Heart left ventricle (tissue), 16 donors: ENCODE data around the gene PIM2. TPM values are rescaled to one million over a fixed set of nuclear protein-coding genes. Genes with fewer than 3 reads are reported as not detected.

Experiments used
- ATAC-seq, 4 donors: fragments of 200-7000 bp; cut with Tn5 transposase; one replicate each; pipeline ENCODE4 v1.9.1; 2020 to 2022; ENCODE audit warnings: moderate library complexity in 4 of 4, mild to moderate bottlenecking in 3 of 4, moderate number of reproducible peaks in 1 of 4
- DNase-seq, 5 donors: peaks; one replicate each; pipeline ENCODE4 v3.0.0-alpha.2; 2020
- H3K27ac ChIP-seq, 12 donors: fragments of 200-600 bp; sonication (generic) in 4 of 12; one replicate each; pipeline versions ENCODE4 v1.5.0 to v1.8.0; 2016 to 2022; ENCODE audit warnings: mild to moderate bottlenecking in 2 of 12
- H3K27me3 ChIP-seq, 9 donors: fragments of 200-600 bp; sonication (generic) in 2 of 9; one replicate each; pipeline versions ENCODE4 v1.5.1 to v1.8.0; 2016 to 2022; ENCODE audit warnings: mild to moderate bottlenecking in 3 of 9
- H3K36me3 ChIP-seq, 9 donors: fragments of 200-600 bp; sonication (generic) in 2 of 9; one replicate each; pipeline versions ENCODE4 v1.5.0 to v1.8.0; 2018 to 2022; ENCODE audit warnings: mild to moderate bottlenecking in 2 of 9
- H3K4me1 ChIP-seq, 12 donors: fragments of 200-600 bp; sonication (generic) in 4 of 12; one replicate each; pipeline versions ENCODE4 v1.5.0 to v1.8.0; 2016 to 2022; ENCODE audit warnings: mild to moderate bottlenecking in 3 of 12
- H3K4me3 ChIP-seq, 12 donors: fragments of 200-600 bp; sonication (generic) in 4 of 12; one replicate each; pipeline versions ENCODE4 v1.5.0 to v1.8.0; 2017 to 2022; ENCODE audit warnings: mild to moderate bottlenecking in 9 of 12, moderate library complexity in 4 of 12
- H3K9me3 ChIP-seq, 12 donors: fragments of 200-600 bp; sonication (generic) in 4 of 12; one replicate each; pipeline versions ENCODE4 v1.5.0 to v1.8.0; 2016 to 2022; ENCODE audit warnings: mild to moderate bottlenecking in 1 of 12
- POLR2A ChIP-seq, 2 donors: fragments of 450-650 bp; IDR thresholded peaks; one replicate each; pipeline ENCODE4 v1.6.1; 2017; ENCODE audit warnings: antibody characterized with exemption in 2 of 2, mild to moderate bottlenecking in 2 of 2, moderate library complexity in 2 of 2
- WGBS, 4 donors: extraction: QIAGEN DNeasy Blood & Tissue Kit in 2 of 4; methylation state at CpG; one replicate each; pipeline versions ENCODE4 v1.1.5 to v1.1.7; 2013 to 2018; 5-methylcytosine and 5-hydroxymethylcytosine counted together
- intact Hi-C, 10 donors: fragments of 100-400 bp; cut with DNase I; formaldehyde crosslinking; loops; one replicate each; pipeline versions ENCODE4 v1.11.1 to v1.14.2; 2022
- polyA plus RNA-seq, 2 donors: library from polyadenylated mRNA; stranded (reverse); fragments of 200-250 nt; gene quantifications; one replicate each; pipeline ENCODE4 v1.2.3, GENCODE V29; 2013
- total RNA-seq, 9 donors: library from RNA; depleted of rRNA in 2 of 9; stranded (reverse); fragments of >200 nt in 2 of 9; fragmentation: NEBNext Ultra II Directional in 3 of 9; extraction: Animal tissue kit (Norgen Biotek cat#: 25700) in 3 of 9; gene quantifications; one replicate each; pipeline versions ENCODE4 v1.1.0 to v1.2.4, GENCODE V29; 2016 to 2023
- TF ChIP-seq, protein P1 (sequence below), 12 donors: fragments of 200-600 bp; sonication (generic) in 4 of 12; IDR thresholded peaks; one replicate each; pipeline versions ENCODE4 v1.5.0 to v1.8.0; 2018 to 2022; ENCODE audit warnings: antibody characterized with exemption in 12 of 12, mild to moderate bottlenecking in 5 of 12
- donor health status: ischemic (EF 13 %, LVEDD 7.1; RV severe dilation, severe dysfunction).
- donor health status: healthy with polysubstance abuse.
- donor health status: DM: no; HTN: yes; CAD: no.
- donor health status: DM: no; HTN: no; CAD: no.
- donor health status: ischemic (EF 25% LVEDD 6.9; RV normal size, moderate dysfunction).
- donor health status: ischemic (EF 25% LVEDD 5.7; RV mildly dilated, moderate dysfunction).
- donor health status: healthy.
- donor health status: DM: yes; HTN: yes; CAD: no.
- donor health status: ischemic (EF 35%, LVEDD 5.7; RV mildly dilated, moderate dysfunction).
- donor health status: nonischemic (EF 11% LVEDD 7.7; RV severe dilation, severe dysfunction).
- donor health status: DM: yes; HTN: yes; CAD: no.
- donor health status: PGD.
- donor health status: ischemic (EF 29% LVEDD 5.4; RV normal size, mild dysfunction).
- donor health status: nonischemic (EF 23%, LVEDD 6.1; RV moderate dilation, normal function).

Gene PIM2
- total and polyA plus RNA-seq, 11 donors, result 2.0 to 13.3 (median 3.5) TPM

DNA sequence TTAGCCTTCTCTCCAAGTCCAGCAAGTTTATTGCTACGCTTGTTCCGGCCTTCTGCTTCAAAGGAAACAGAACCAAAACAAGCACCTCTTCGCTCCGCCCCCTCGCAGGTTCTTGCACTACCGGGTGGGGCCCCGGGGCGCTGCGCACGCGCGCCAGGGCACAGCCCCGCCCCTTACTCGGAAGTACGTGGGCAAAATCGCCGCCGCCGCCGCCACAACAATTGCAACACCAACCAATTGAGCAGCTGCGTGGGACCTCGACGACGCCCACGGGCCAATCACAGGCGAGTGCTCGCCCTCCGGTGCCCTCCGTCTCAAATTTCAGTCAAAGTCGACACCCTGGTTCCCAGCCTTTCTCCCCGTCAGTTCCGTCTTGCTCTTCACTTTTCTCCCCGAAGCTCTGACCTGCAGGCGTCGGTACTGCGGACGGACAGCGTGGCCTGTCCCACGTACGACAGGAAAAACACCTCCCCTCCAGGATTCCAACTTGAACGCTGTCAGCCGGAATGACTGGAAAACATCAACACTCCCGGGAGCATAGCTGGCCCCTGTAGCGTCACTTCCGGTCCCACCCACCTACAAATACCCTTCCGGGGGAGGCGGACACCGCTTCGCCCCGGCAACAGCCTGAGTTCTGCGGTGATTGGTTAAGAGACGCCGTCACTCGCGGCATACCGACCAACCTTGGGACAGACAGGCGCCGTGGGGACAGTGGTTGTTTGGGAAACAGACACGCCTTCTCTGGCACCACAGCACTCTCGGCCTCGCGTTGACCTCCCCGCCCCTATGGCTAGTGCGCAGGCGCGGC lies 39.2 kb upstream of the PIM2 start:
- peak overlapping the region; percentile 87 to 99 (median 94) for H3K27ac ChIP-seq
- WGBS, 4 donors, result 0 to 51% (median 18%) methylated on average over 57 to 66 of the region's 66 CpGs
- intact Hi-C loops, result loop anchor here in 5 of 10 donors (5.0 to 10.0 kb wide), 4 partner anchors 44 to 147 kb away; partner anchors contain the start of genes TFE3 (in 4 of the 5) and GRIPAP1 (in 1 of the 5)
- H3K27me3 ChIP-seq, result no peaks in the 10 kb centered on the region
- H3K4me1 ChIP-seq, result peaks cover 0 to 42% (median 21%) of the 10 kb centered on the region in 12 donors
- TF ChIP-seq, protein P1, sequence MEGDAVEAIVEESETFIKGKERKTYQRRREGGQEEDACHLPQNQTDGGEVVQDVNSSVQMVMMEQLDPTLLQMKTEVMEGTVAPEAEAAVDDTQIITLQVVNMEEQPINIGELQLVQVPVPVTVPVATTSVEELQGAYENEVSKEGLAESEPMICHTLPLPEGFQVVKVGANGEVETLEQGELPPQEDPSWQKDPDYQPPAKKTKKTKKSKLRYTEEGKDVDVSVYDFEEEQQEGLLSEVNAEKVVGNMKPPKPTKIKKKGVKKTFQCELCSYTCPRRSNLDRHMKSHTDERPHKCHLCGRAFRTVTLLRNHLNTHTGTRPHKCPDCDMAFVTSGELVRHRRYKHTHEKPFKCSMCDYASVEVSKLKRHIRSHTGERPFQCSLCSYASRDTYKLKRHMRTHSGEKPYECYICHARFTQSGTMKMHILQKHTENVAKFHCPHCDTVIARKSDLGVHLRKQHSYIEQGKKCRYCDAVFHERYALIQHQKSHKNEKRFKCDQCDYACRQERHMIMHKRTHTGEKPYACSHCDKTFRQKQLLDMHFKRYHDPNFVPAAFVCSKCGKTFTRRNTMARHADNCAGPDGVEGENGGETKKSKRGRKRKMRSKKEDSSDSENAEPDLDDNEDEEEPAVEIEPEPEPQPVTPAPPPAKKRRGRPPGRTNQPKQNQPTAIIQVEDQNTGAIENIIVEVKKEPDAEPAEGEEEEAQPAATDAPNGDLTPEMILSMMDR (IDR thresholded peaks at IDR 0.05), result no peak
- TF ChIP-seq POLR2A (IDR thresholded peaks at IDR 0.05), result no peak
- ATAC-seq (peak; percentile 93 to 97 (median 96)), DNase-seq (peak; percentile 96 to 98 (median 97))
- peaks cover 0 to 13% (median 0%) of the 10 kb centered on the region in 9 donors for H3K36me3 ChIP-seq
- peaks cover 0 to 5% (median 0%) of the 10 kb centered on the region in 12 donors for H3K9me3 ChIP-seq
- H3K4me3 ChIP-seq, result peak overlapping the region; percentile 49 to 87 (median 71)

DNA sequence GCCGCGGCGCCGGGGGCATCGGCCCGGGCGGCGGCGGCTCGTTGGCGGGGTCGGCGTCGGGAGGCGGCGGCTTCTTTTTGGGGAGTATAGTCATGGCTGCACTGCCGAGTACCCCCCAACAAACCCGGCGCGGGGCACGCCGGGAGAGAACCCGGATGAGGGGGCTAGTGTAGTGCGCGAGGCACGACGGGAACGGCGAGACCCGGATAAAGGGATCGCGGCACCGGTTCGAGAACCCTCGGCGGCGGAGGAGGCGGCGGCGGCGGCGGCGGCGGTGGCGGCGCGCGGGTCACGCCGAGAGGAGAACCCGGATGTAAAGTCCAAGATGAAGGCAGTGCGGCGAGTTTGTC lies 38.6 kb upstream of the PIM2 start, which contains the start of gene OTUD5:
OTUD5 (minus strand) TSS at position 131 of the 350 bp plus-strand sequence; CDS start at position 94, 37 bp downstream.
- no peaks in the 10 kb centered on the region for H3K27me3 ChIP-seq
- peak in 2 of 4 donors; percentile 43 to 54 for ATAC-seq
- 0 to 65% (median 28%) methylated on average over 37 to 53 of the region's 53 CpGs for WGBS, 4 donors
- H3K4me1 ChIP-seq, result peaks cover 0 to 46% (median 23%) of the 10 kb centered on the region in 12 donors
- peak within 1 kb of the TSS; percentile 49 to 87 (median 71) for H3K4me3 ChIP-seq
- peak; percentile 62 to 80 (median 68) for DNase-seq
- TF ChIP-seq POLR2A (IDR thresholded peaks at IDR 0.05), result no peak
- TF ChIP-seq, protein P1 (IDR thresholded peaks at IDR 0.05), result no peak
- intact Hi-C loops, result loop anchor here in 5 of 10 donors (5.0 to 10.0 kb wide), 4 partner anchors 45 to 147 kb away; partner anchors contain the start of genes TFE3 (in 4 of the 5) and GRIPAP1 (in 1 of the 5)
- peak within 1 kb of the TSS; percentile 87 to 99 (median 94) for H3K27ac ChIP-seq
- peaks cover 0 to 13% (median 0%) of the 10 kb centered on the region in 9 donors for H3K36me3 ChIP-seq
- peaks cover 0 to 5% (median 0%) of the 10 kb centered on the region in 12 donors for H3K9me3 ChIP-seq

DNA sequence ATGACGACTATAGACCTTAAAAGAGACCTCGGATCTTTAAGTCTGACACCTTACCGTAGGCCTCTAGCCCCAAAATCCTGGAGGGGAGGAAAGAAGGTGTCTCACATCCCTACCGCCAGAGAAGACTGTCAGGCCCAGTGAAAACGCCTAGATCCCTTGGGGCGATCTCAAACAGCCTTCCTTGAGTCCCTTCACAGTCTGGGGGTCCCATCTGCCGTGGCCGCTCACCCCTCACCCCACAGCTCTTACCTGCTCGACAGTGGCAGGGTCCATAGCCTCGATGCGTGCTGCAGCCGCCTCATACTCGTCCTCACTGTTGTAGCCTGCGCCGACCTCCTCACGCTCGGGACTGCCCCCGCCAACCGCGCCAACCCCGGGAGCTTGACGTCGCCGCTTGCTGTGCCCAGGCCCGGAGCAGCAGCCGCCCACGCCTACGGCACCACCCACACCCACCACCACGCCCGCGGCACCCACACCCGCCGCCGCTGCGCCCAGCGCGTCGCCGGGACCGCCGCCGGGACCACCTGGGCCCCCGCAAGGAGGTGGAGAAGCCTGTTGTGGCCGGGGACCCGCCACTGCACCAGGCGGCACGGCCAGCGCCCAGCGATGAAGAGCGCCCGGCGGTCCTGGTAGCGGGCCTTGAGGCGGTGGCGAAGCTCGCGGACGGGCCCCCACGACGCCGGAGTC lies 38.0 kb upstream of the PIM2 start:
- 1 to 44% (median 19%) methylated on average over 32 to 61 of the region's 61 CpGs for WGBS, 4 donors
- Histone ChIP-seq H3K27ac (peak overlapping the region in 11 of 12 donors; percentile 46 to 99 (median 92)), H3K4me1 (peaks cover 0 to 51% (median 23%) of the 10 kb centered on the region in 12 donors), H3K36me3 (peaks cover 0 to 13% (median 0%) of the 10 kb centered on the region in 9 donors), H3K4me3 (peak overlapping the region; percentile 49 to 87 (median 71)), H3K9me3 (peaks cover 0 to 5% (median 0%) of the 10 kb centered on the region in 12 donors), H3K27me3 (no peaks in the 10 kb centered on the region)
- intact Hi-C loops, result loop anchor here in 5 of 10 donors (5.0 to 10.0 kb wide), 4 partner anchors 45 to 148 kb away; partner anchors contain the start of genes TFE3 (in 4 of the 5) and GRIPAP1 (in 1 of the 5)
- DNase-seq, result peak in 3 of 5 donors; percentile 17 to 33 (median 21)
- no peak for ATAC-seq
- TF ChIP-seq, protein P1 (IDR thresholded peaks at IDR 0.05), result no peak
- TF ChIP-seq POLR2A (IDR thresholded peaks at IDR 0.05), result no peak
